H1 (cell line): ENCODE data around the gene MYOG. TPM values are rescaled to one million over a fixed set of nuclear protein-coding genes. Genes with fewer than 3 reads are reported as not detected.

Source experiments
- CTCF ChIA-PET: fragments of 300-600 bp; sonication (Branson Sonifier 250); formaldehyde crosslinking; loops from one replicate; lab custom pipeline; 2021; ENCODE audit not compliant: partially characterized antibody; lab: Charles Lee
- POLR2A ChIA-PET: fragments of 300-600 bp; sonication (Branson Sonifier 250); formaldehyde crosslinking; loops from one replicate; lab custom pipeline; 2021; ENCODE audit warnings: inconsistent platforms; ENCODE audit not compliant: partially characterized antibody; lab: Charles Lee
- DNase-seq, 2 experiments: peaks; one replicate each; pipeline versions ENCODE4 v3.0.0 to v3.0.0-alpha.2; 2010 to 2022; ENCODE audit warnings: low spot score in 2 of 2, low read depth in 1 of 2, mixed read lengths in 1 of 2
- FAIRE-seq: peaks from 2 replicates; lab custom pipeline; 2011; peaks lifted over from hg19 to GRCh38; lab: Jason Lieb, UNC
- H2AFZ ChIP-seq: 2 replicates; pipeline ENCODE4 v1.8.1; 2012; ENCODE audit warnings: low read length, inconsistent platforms
- H2AK5ac ChIP-seq: 2 replicates; pipeline ENCODE4 v1.6.1; 2013; ENCODE audit warnings: low read depth, low read length
- H2BK120ac ChIP-seq: replicated peaks from 2 replicates; pipeline ENCODE3; 2013; ENCODE audit warnings: low read depth, low read length, inconsistent platforms
- H2BK12ac ChIP-seq: 2 replicates; pipeline ENCODE4 v1.6.1; 2013; ENCODE audit warnings: low read depth, low read length
- H2BK15ac ChIP-seq: 2 replicates; pipeline ENCODE4 v1.6.1; 2013; ENCODE audit warnings: low read length
- H2BK20ac ChIP-seq: 2 replicates; pipeline ENCODE4 v1.6.1; 2013; ENCODE audit warnings: low read length
- H2BK5ac ChIP-seq: 2 replicates; pipeline ENCODE4 v1.6.1; 2013; ENCODE audit warnings: low read depth, low read length
- H3K14ac ChIP-seq: 2 replicates; pipeline ENCODE4 v1.6.1; 2013; ENCODE audit warnings: inconsistent platforms; ENCODE audit not compliant: insufficient read length
- H3K18ac ChIP-seq: 2 replicates; pipeline ENCODE4 v1.6.1; 2013; ENCODE audit warnings: low read length; ENCODE audit errors: extremely low read depth
- H3K23ac ChIP-seq: 2 replicates; pipeline ENCODE4 v1.6.1; 2013; ENCODE audit warnings: inconsistent platforms; ENCODE audit not compliant: insufficient read length
- H3K23me2 ChIP-seq: 2 replicates; pipeline ENCODE4 v1.6.1; 2013; ENCODE audit warnings: low read depth, low read length
- H3K27ac ChIP-seq: 2 replicates; pipeline ENCODE4 v1.6.1; 2011; ENCODE audit warnings: low read depth, low read length, inconsistent platforms
- H3K27me3 ChIP-seq, 4 experiments: replicated peaks in 1 of 4; 1 replicate in 1 of 4; 2 replicates in 3 of 4; pipeline versions ENCODE4 v1.6.1 to v1.8.1; 2011 to 2013; ENCODE audit warnings: low read length in 3 of 4, mild to moderate bottlenecking in 3 of 4, inconsistent platforms in 2 of 4, mixed read lengths in 2 of 4, moderate library complexity in 1 of 4; ENCODE audit not compliant: control insufficient read depth in 3 of 4, insufficient read depth in 3 of 4; ENCODE audit errors: extremely low read depth in 1 of 4
- H3K36me3 ChIP-seq, 4 experiments: 2 replicates each; pipeline versions ENCODE4 v1.6.1 to v1.8.1; 2011 to 2013; ENCODE audit warnings: mild to moderate bottlenecking in 4 of 4, low read length in 3 of 4, moderate library complexity in 2 of 4, control low read depth in 1 of 4, inconsistent platforms in 1 of 4; ENCODE audit not compliant: insufficient read depth in 4 of 4, control insufficient read depth in 2 of 4
- H3K4ac ChIP-seq: replicated peaks from 2 replicates; pipeline ENCODE3; 2013; ENCODE audit warnings: low read length, low read depth, mixed read lengths, inconsistent platforms; ENCODE audit not compliant: insufficient read length
- H3K4me1 ChIP-seq, 4 experiments: replicated peaks in 1 of 4; 1 replicate in 1 of 4; 2 replicates in 3 of 4; pipeline versions ENCODE4 v1.6.1 to v1.8.1; 2011 to 2013; ENCODE audit warnings: low read length in 3 of 4, inconsistent platforms in 2 of 4, mixed read lengths in 1 of 4; ENCODE audit not compliant: insufficient read depth in 4 of 4, control insufficient read depth in 3 of 4
- H3K4me2 ChIP-seq, 2 experiments: 2 replicates each; pipeline versions ENCODE4 v1.6.1 to v1.8.1; 2011 to 2013; ENCODE audit warnings: low read depth in 2 of 2, low read length in 2 of 2, control low read depth in 1 of 2, inconsistent platforms in 1 of 2, mild to moderate bottlenecking in 1 of 2; ENCODE audit not compliant: insufficient read depth in 1 of 2
- H3K4me3 ChIP-seq, 4 experiments: fragments of 200-600, 300-600 bp in 1 of 4; sonication (generic), shearing (Covaris generic), sonication (Bioruptor Twin) in 1 of 4; 2 replicates each; pipeline versions ENCODE4 v1.5.1 to v1.8.1; 2011 to 2016; ENCODE audit warnings: low read length in 4 of 4, low read depth in 3 of 4, control low read depth in 2 of 4, inconsistent platforms in 2 of 4, mild to moderate bottlenecking in 2 of 4, mixed read lengths in 1 of 4, moderate library complexity in 1 of 4; ENCODE audit not compliant: insufficient read depth in 2 of 4; ENCODE audit errors: extremely low read depth in 1 of 4
- H3K56ac ChIP-seq: replicated peaks from 2 replicates; pipeline ENCODE3; 2013; ENCODE audit warnings: low read depth, mild to moderate bottlenecking, mixed read lengths, low read length, inconsistent platforms; ENCODE audit not compliant: insufficient read length
- H3K79me1 ChIP-seq: 2 replicates; pipeline ENCODE4 v1.6.1; 2013; ENCODE audit warnings: low read depth, low read length, control low read depth
- H3K79me2 ChIP-seq, 2 experiments: 2 replicates each; pipeline versions ENCODE4 v1.6.1 to v1.8.1; 2012 to 2013; ENCODE audit warnings: low read length in 2 of 2, mild to moderate bottlenecking in 2 of 2, inconsistent platforms in 1 of 2; ENCODE audit not compliant: insufficient read depth in 2 of 2, control insufficient read depth in 1 of 2
- H3K9ac ChIP-seq, 4 experiments: replicated peaks in 1 of 4; 1 replicate in 1 of 4; 2 replicates in 3 of 4; pipeline versions ENCODE4 v1.6.1 to v1.8.1; 2011 to 2013; ENCODE audit warnings: low read depth in 3 of 4, low read length in 3 of 4, control low read depth in 2 of 4, mild to moderate bottlenecking in 2 of 4, moderate library complexity in 2 of 4, inconsistent platforms in 1 of 4; ENCODE audit errors: extremely low read depth in 1 of 4
- H3K9me3 ChIP-seq, 2 experiments: 2 replicates each; pipeline versions ENCODE4 v1.6.1 to v1.8.1; 2012 to 2013; ENCODE audit warnings: mild to moderate bottlenecking in 2 of 2, moderate library complexity in 2 of 2, control low read depth in 1 of 2, inconsistent platforms in 1 of 2, low read depth in 1 of 2, low read length in 1 of 2, mixed read lengths in 1 of 2; ENCODE audit not compliant: insufficient read depth in 2 of 2
- H4K20me1 ChIP-seq, 2 experiments: replicated peaks in 1 of 2; 2 replicates each; pipeline versions ENCODE3 to v1.8.1; 2011 to 2013; ENCODE audit warnings: inconsistent platforms in 2 of 2, low read length in 2 of 2, mild to moderate bottlenecking in 1 of 2; ENCODE audit not compliant: insufficient read depth in 2 of 2, control insufficient read depth in 1 of 2
- H4K5ac ChIP-seq: 2 replicates; pipeline ENCODE4 v1.6.1; 2013; ENCODE audit warnings: low read length, low read depth, mixed read lengths, inconsistent platforms; ENCODE audit not compliant: insufficient read length
- H4K8ac ChIP-seq: 2 replicates; pipeline ENCODE4 v1.8.0; 2013; ENCODE audit warnings: mild to moderate bottlenecking, moderate library complexity, low read length, inconsistent platforms; ENCODE audit not compliant: insufficient read depth; ENCODE audit errors: extremely low read depth
- H4K91ac ChIP-seq: replicated peaks from 2 replicates; pipeline ENCODE3; 2013; ENCODE audit warnings: low read length, mixed read lengths, inconsistent platforms; ENCODE audit not compliant: insufficient read length
- CHD2 ChIP-seq: IDR thresholded peaks from 2 replicates; pipeline ENCODE4 v1.6.1; 2012; ENCODE audit warnings: low read length, improper control_type of control experiment
- HDAC2 ChIP-seq, 2 experiments: fragments of 300-600 bp in 1 of 2; sonication (generic) in 1 of 2; IDR thresholded peaks; 2 replicates each; pipeline ENCODE4 v1.6.1; 2011 to 2012; ENCODE audit warnings: low read depth in 2 of 2, low read length in 2 of 2, mild to moderate bottlenecking in 2 of 2, moderate library complexity in 2 of 2, borderline replicate concordance in 1 of 2, inconsistent platforms in 1 of 2
- KDM4A ChIP-seq: IDR thresholded peaks from one replicate; pipeline ENCODE4 v1.7.1; 2012; ENCODE audit warnings: low read depth, mild to moderate bottlenecking, moderate library complexity, low read length, inconsistent platforms; ENCODE audit not compliant: severe bottlenecking
- NRF1 ChIP-seq: IDR thresholded peaks from 2 replicates; pipeline ENCODE4 v1.6.1; 2011; ENCODE audit warnings: mild to moderate bottlenecking, low read depth, low read length, improper control_type of control experiment
- PHF8 ChIP-seq: fragments of 200-600 bp; sonication (generic); conservative IDR thresholded peaks from 2 replicates; pipeline ENCODE4 v1.7.1; 2012; ENCODE audit warnings: low read depth, mild to moderate bottlenecking, inconsistent platforms, low read length, moderate library complexity
- RAD21 ChIP-seq, 2 experiments: IDR thresholded peaks in 1 of 2; conservative IDR thresholded peaks in 1 of 2; 2 replicates each; pipeline ENCODE4 v1.6.1; 2011; ENCODE audit warnings: low read depth in 2 of 2, low read length in 2 of 2, improper control_type of control experiment in 1 of 2, inconsistent platforms in 1 of 2, mild to moderate bottlenecking in 1 of 2, moderate library complexity in 1 of 2
- SUZ12 ChIP-seq: fragments of 200-600 bp; sonication (generic); IDR thresholded peaks from 2 replicates; pipeline ENCODE4 v1.6.1; 2012; ENCODE audit warnings: mild to moderate bottlenecking, inconsistent platforms, low read length, moderate library complexity, mixed read lengths
- WGBS, 2 experiments: shearing (Covaris generic) in 1 of 2; methylation state at CpG; one replicate each; pipeline versions ENCODE4 v1.1.6 to v1.1.7; 2013 to 2015; ENCODE audit warnings: low lambda C conversion rate in 2 of 2, mixed read lengths in 2 of 2, inconsistent platforms in 1 of 2, low coverage in 1 of 2, missing lambda C conversion rate in 1 of 2; ENCODE audit not compliant: insufficient replicate concordance in 2 of 2, insufficient coverage in 1 of 2, insufficient read length in 1 of 2; ENCODE audit errors: extremely low coverage in 1 of 2, missing lambda C conversion rate in 1 of 2; 5-methylcytosine and 5-hydroxymethylcytosine counted together
- polyA plus RNA-seq, 7 experiments: library from polyadenylated mRNA; depleted of rRNA in 3 of 7; stranded (reverse) in 5 of 7; unstranded in 2 of 7; fragments of >200 nt in 5 of 7; fragments of 200-250 nt in 2 of 7; gene quantifications; 1 replicate in 5 of 7; 2 replicates in 1 of 7; 4 replicates in 1 of 7; pipeline versions ENCODE4 v1.2.1 to v1.2.3, GENCODE V29; 2011 to 2013; ENCODE audit warnings: missing spikeins in 2 of 7, mixed read lengths in 2 of 7
- total RNA-seq: library from RNA; stranded (reverse); fragmentation: NEBNext Ultra II Directional; extraction: Animal tissue kit (Norgen Biotek cat#: 25700); gene quantifications from 2 replicates; pipeline ENCODE4 v1.2.1, GENCODE V29; 2021

Gene MYOG
- total and polyA plus RNA-seq, 2 of the 8 experiments (the other 6 are each of a cell fraction or from before 2014, with no cell fraction given): not detected

DNA sequence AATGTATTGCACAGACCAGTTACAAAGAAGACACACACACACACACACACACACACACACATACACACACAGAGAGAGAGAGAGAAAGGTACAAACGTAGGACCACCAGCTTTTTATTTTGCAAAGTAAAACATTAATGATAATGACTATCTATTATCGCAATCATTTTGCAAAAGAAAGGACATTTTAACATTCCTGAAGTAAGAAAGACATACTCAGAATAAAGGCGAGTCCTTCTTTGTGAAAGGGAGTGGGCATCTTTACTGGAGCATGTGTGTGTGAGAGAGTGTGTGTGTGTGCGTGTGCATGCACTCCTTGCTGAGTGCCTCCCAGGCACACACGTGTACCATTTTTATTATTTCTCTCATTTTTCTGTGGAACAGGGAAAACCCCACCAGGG, 31.2 kb downstream of the MYOG start:
- FAIRE-seq: no peak
- Histone ChIP-seq H3K4me2 (peak overlapping the region; percentile 34 to 39; a peak in 2 of 4 replicates), H3K79me2 (no peaks in the 10 kb centered on the region), H3K4ac (no peak overlapping the region), H2BK5ac (no peak overlapping the region), H3K23me2 (no peaks in the 10 kb centered on the region), H3K27ac (no peak overlapping the region), H2AFZ (no peak overlapping the region), H4K5ac (no peak overlapping the region), H2BK12ac (no peak overlapping the region), H3K14ac (no peak overlapping the region), H4K8ac (no peak overlapping the region), H2BK15ac (no peak overlapping the region), H3K4me3 (no peak overlapping the region), H2BK120ac (no peak overlapping the region), H3K56ac (no peak overlapping the region), H3K79me1 (no peaks in the 10 kb centered on the region), H2AK5ac (no peak overlapping the region), H4K91ac (no peak overlapping the region), H3K23ac (no peak overlapping the region), H3K9me3 (no peaks in the 10 kb centered on the region), H4K20me1 (no peaks in the 10 kb centered on the region), H3K9ac (no peak overlapping the region), H3K18ac (no peak overlapping the region), H3K27me3 (no peaks in the 10 kb centered on the region), H3K4me1 (peaks cover 10 to 25% (median 20%) of the 10 kb centered on the region in 4 experiments), H2BK20ac (no peak overlapping the region), H3K36me3 (no peaks in the 10 kb centered on the region; a peak in 2 of 8 replicates)
- DNase-seq: no peak
- ChIA-PET CTCF (interaction anchor here (0.5 to 49.7 kb wide), 15 partner anchors 1 to 562 kb away, joined by 3 to 1089 read pairs (median 8); partner anchors contain the start of genes ADORA1, MYBPH, MYOG and PPFIA4), POLR2A (interaction anchor here (0.6 to 1.0 kb wide), 3 partner anchors 14 to 933 kb away, joined by 3 to 4 read pairs (median 3); no protein-coding TSS in a partner anchor)
- WGBS, 2 experiments: 39% methylated on average over 5 of the region's 5 CpGs; no CpG with 5 or more reads in 1 of the 2 experiments
- no peak for TF ChIP-seq CHD2
- no peak for TF ChIP-seq NRF1
- TF ChIP-seq RAD21 (IDR thresholded peaks at IDR 0.05 in 1 of 2, conservative IDR thresholded peaks at IDR 0.05 in 1 of 2; ENCODE audit: low read depth in 2 of 2, low read length in 2 of 2): no peak
- TF ChIP-seq HDAC2 (IDR thresholded peaks at IDR 0.05; ENCODE audit: borderline replicate concordance in 1 of 2, low read depth in 2 of 2, low read length in 2 of 2): no peak
- TF ChIP-seq KDM4A: no peak
- TF ChIP-seq SUZ12: no peak
- TF ChIP-seq PHF8: no peak
